HL-60 (cell line): ENCODE measurements around the gene CARD14.

ENCODE experiments used
- DNase-seq, 2 experiments: peaks; one replicate each; pipeline ENCODE4 v3.0.0-alpha.2; 2010 to 2020; ENCODE audit warnings: low read depth in 1 of 2, low spot score in 1 of 2
- H3K27ac ChIP-seq: fragments of 250-450 bp; sonication (Bioruptor Pico); replicated peaks from 2 replicates; pipeline ENCODE4 v1.5.1; 2020; ENCODE audit warnings: mild to moderate bottlenecking, moderate library complexity
- H3K27me3 ChIP-seq: fragments of 250-450 bp; sonication (Bioruptor Pico); 2 replicates; pipeline ENCODE4 v1.5.1; 2021; ENCODE audit warnings: mild to moderate bottlenecking, moderate library complexity; ENCODE audit not compliant: insufficient read depth, poor library complexity, severe bottlenecking
- H3K4me3 ChIP-seq: replicated peaks from 2 replicates; pipeline ENCODE4 v1.5.1; 2011; ENCODE audit warnings: mild to moderate bottlenecking, control low read depth, low read length; ENCODE audit not compliant: insufficient read depth
- CTCF ChIP-seq: IDR thresholded peaks from one replicate; pipeline ENCODE4 v1.5.1; 2011; ENCODE audit warnings: low read length, control low read depth, inconsistent platforms; ENCODE audit not compliant: insufficient read depth
- GABPA ChIP-seq: IDR thresholded peaks from 2 replicates; pipeline ENCODE4 v1.6.1; 2012; ENCODE audit warnings: low read depth
- POLR2AphosphoS5 ChIP-seq: IDR thresholded peaks from 2 replicates; pipeline ENCODE4 v1.6.1; 2012; ENCODE audit warnings: low read depth
- SPI1 ChIP-seq: IDR thresholded peaks from 2 replicates; pipeline ENCODE4 v1.6.1; 2012; ENCODE audit warnings: low read depth, mild to moderate bottlenecking, borderline replicate concordance
- TF ChIP-seq, protein P1 (sequence below): IDR thresholded peaks from 2 replicates; pipeline ENCODE4 v1.6.1; 2012; ENCODE audit warnings: low read depth; ENCODE audit not compliant: insufficient replicate concordance

The CARD14 gene

GRCh38 chr17:80173126-80173525, 3.3 kb downstream of the CARD14 start:
- Histone ChIP-seq H3K4me3 (no peak overlapping the region), H3K27me3 (peaks cover 3% of the 10 kb centered on the region), H3K27ac (no peak overlapping the region)
- DNase-seq = no peak
- TF ChIP-seq, protein P1, sequence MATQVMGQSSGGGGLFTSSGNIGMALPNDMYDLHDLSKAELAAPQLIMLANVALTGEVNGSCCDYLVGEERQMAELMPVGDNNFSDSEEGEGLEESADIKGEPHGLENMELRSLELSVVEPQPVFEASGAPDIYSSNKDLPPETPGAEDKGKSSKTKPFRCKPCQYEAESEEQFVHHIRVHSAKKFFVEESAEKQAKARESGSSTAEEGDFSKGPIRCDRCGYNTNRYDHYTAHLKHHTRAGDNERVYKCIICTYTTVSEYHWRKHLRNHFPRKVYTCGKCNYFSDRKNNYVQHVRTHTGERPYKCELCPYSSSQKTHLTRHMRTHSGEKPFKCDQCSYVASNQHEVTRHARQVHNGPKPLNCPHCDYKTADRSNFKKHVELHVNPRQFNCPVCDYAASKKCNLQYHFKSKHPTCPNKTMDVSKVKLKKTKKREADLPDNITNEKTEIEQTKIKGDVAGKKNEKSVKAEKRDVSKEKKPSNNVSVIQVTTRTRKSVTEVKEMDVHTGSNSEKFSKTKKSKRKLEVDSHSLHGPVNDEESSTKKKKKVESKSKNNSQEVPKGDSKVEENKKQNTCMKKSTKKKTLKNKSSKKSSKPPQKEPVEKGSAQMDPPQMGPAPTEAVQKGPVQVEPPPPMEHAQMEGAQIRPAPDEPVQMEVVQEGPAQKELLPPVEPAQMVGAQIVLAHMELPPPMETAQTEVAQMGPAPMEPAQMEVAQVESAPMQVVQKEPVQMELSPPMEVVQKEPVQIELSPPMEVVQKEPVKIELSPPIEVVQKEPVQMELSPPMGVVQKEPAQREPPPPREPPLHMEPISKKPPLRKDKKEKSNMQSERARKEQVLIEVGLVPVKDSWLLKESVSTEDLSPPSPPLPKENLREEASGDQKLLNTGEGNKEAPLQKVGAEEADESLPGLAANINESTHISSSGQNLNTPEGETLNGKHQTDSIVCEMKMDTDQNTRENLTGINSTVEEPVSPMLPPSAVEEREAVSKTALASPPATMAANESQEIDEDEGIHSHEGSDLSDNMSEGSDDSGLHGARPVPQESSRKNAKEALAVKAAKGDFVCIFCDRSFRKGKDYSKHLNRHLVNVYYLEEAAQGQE = no peak
- no peak for TF ChIP-seq SPI1
- no peak for TF ChIP-seq GABPA
- no peak for TF ChIP-seq CTCF
- TF ChIP-seq POLR2AphosphoS5 = no peak

DNA sequence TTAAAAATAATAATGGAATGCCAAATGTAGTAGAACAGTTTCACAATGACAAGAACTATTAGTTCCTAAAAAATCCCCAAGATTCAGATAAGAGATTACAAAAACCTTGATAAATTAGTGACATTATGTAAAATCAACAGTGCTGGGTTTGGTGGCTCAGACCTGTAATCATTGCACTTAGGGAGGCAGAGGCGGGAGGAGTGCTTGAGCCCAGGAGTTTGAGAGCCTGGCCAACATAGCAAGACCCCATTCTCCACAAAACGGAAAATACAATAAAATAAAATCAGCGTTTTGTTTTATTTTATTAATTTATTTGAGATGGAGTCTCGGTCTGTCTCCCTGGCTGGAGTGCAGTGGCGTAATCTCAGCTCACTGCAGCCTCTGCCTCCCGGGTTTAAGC, 4.1 kb downstream of the CARD14 start:
- no peak for DNase-seq
- TF ChIP-seq SPI1 (no peak), GABPA (no peak), CTCF (no peak), POLR2AphosphoS5 (no peak)
- TF ChIP-seq, protein P1 = no peak
- H3K4me3 ChIP-seq = no peak overlapping the region
- H3K27me3 ChIP-seq = peaks cover 3% of the 10 kb centered on the region
- H3K27ac ChIP-seq = no peak overlapping the region

GRCh38 chr17:80176757-80177156, 6.9 kb downstream of the CARD14 start:
- DNase-seq = no peak
- no peak overlapping the region for H3K27ac ChIP-seq
- TF ChIP-seq GABPA (no peak), CTCF (no peak), POLR2AphosphoS5 (no peak), SPI1 (no peak)
- TF ChIP-seq, protein P1 = no peak
- H3K4me3 ChIP-seq = no peak overlapping the region
- H3K27me3 ChIP-seq = peaks cover 5% of the 10 kb centered on the region
